ENCODE data around the gene DNAL4. TPM values are rescaled to one million over a fixed set of nuclear protein-coding genes. Genes with fewer than 3 reads are reported as not detected.

Gene DNAL4
- total RNA-seq, 1 donor from 2014 or later: 46.9 TPM

- TF ChIP-seq CTCF (IDR thresholded peaks at IDR 0.05; ENCODE audit: insufficient read depth, low read length, poor library complexity, severe bottlenecking): no peak
- Histone ChIP-seq H3K27me3 (ENCODE audit: control insufficient read depth, insufficient read depth, low read length) (peaks cover 12% of the 10 kb centered on the region), H3K4me3 (ENCODE audit: low read depth, low read length) (no peak overlapping the region), H3K36me3 (ENCODE audit: control insufficient read depth, insufficient read depth, low read length) (no peaks in the 10 kb centered on the region)
- no peak for DNase-seq (ENCODE audit: low read depth)
These were observed 2.5 kb upstream of the DNAL4 start for GRCh38 chr22:38796262-38796957.

DNA sequence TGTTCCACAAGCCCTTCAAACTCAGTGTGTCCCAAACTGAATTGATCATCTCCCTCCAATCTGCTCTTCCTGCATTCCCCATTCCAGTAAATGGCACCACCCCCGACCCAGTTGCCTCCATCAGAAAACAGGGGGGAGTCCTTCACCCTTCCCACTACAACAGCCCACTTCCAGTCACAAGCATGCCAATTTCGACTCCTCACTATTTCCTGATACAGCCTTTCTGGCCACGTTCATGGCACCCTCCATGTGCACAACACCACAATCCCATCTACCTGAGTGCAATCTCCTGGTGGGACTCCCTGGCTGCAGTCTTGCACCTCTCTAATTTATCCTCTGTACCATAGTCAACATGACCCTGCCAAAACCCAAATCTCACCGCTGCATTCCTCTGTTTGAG lies 1.6 kb upstream of the DNAL4 start:
- TF ChIP-seq CTCF (IDR thresholded peaks at IDR 0.05; ENCODE audit: insufficient read depth, low read length, poor library complexity, severe bottlenecking): no peak
- no peak for DNase-seq (ENCODE audit: low read depth)

DNA sequence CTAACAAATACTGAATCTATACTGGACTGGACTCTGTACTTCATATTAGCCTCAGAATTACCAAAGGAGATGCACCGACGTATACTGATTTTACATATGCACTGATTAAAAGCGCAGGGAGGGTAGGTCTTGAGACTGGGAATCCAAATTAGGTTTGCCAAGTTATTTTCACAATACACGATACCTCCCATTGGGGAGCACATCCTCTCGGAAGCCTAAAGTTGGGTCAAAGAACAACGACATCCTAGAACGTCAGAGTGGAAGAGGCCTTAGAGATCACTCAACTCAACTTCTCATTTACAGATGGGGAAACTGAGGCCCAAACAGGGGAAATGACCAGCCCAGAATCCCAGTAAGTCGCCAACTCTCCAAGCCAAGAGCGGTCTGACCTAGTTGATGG lies 626 bp downstream of the DNAL4 start:
- Histone ChIP-seq H3K4me3 (ENCODE audit: low read depth, low read length) (peak overlapping the region; percentile 88), H3K27me3 (ENCODE audit: control insufficient read depth, insufficient read depth, low read length) (peaks cover 12% of the 10 kb centered on the region), H3K36me3 (ENCODE audit: control insufficient read depth, insufficient read depth, low read length) (no peaks in the 10 kb centered on the region)
- no peak for DNase-seq (ENCODE audit: low read depth)
- no peak for TF ChIP-seq CTCF (IDR thresholded peaks at IDR 0.05; ENCODE audit: insufficient read depth, low read length, poor library complexity, severe bottlenecking)

More for the DNA sequence above, 1.6 kb upstream of the DNAL4 start:
- H3K4me3 ChIP-seq (ENCODE audit: low read depth, low read length): no peak overlapping the region
- H3K36me3 ChIP-seq (ENCODE audit: control insufficient read depth, insufficient read depth, low read length): no peaks in the 10 kb centered on the region
- H3K27me3 ChIP-seq (ENCODE audit: control insufficient read depth, insufficient read depth, low read length): peaks cover 12% of the 10 kb centered on the region

DNA sequence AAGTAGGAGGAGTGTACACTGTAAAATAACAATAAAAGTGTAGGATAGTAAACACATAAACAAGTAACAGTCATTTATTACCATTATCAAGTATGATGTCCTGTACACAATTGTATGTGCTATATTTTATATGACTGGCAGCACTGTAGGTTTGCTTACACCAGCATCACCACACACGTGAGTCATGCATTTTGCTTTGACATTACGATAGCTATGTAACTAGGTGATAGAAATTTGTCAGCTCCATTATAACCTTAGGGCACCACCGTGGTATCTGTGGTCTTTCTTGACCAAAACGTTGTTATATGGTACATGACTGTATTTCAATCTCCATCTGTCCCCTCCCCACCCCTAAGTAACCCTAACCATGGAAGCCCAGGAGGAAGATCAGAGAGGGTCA lies 1.1 kb downstream of the DNAL4 start:
- peaks cover 12% of the 10 kb centered on the region for H3K27me3 ChIP-seq (ENCODE audit: control insufficient read depth, insufficient read depth, low read length)
- H3K4me3 ChIP-seq (ENCODE audit: low read depth, low read length): peak overlapping the region; percentile 88
- no peaks in the 10 kb centered on the region for H3K36me3 ChIP-seq (ENCODE audit: control insufficient read depth, insufficient read depth, low read length)
- DNase-seq (ENCODE audit: low read depth): no peak
- no peak for TF ChIP-seq CTCF (IDR thresholded peaks at IDR 0.05; ENCODE audit: insufficient read depth, low read length, poor library complexity, severe bottlenecking)

- no peaks in the 10 kb centered on the region for H3K36me3 ChIP-seq (ENCODE audit: control insufficient read depth, insufficient read depth, low read length)
- no peaks in the 10 kb centered on the region for H3K27me3 ChIP-seq (ENCODE audit: control insufficient read depth, insufficient read depth, low read length)
- TF ChIP-seq CTCF (IDR thresholded peaks at IDR 0.05; ENCODE audit: insufficient read depth, low read length, poor library complexity, severe bottlenecking): no peak
- no peak for DNase-seq (ENCODE audit: low read depth)
- no peak overlapping the region for H3K4me3 ChIP-seq (ENCODE audit: low read depth, low read length)
These were observed 4.3 kb downstream of the DNAL4 start for GRCh38 chr22:38789606-38790005.

GRCh38 chr22:38788846-38789245 lies 5.1 kb downstream of the DNAL4 start:
- DNase-seq (ENCODE audit: low read depth): no peak
- no peaks in the 10 kb centered on the region for H3K27me3 ChIP-seq (ENCODE audit: control insufficient read depth, insufficient read depth, low read length)
- TF ChIP-seq CTCF (IDR thresholded peaks at IDR 0.05; ENCODE audit: insufficient read depth, low read length, poor library complexity, severe bottlenecking): no peak
- H3K4me3 ChIP-seq (ENCODE audit: low read depth, low read length): no peak overlapping the region
- H3K36me3 ChIP-seq (ENCODE audit: control insufficient read depth, insufficient read depth, low read length): no peaks in the 10 kb centered on the region
